Activated CD4-positive, alpha-beta T cell treated with anti-CD3 and anti-CD28 coated beads, Interleukin-2, amount 10 ng/mL, durations not matched to agents 7 days and 5 days (primary cell): ENCODE data around the gene C16orf96. TPM values are rescaled to one million over a fixed set of nuclear protein-coding genes. Genes with fewer than 3 reads are reported as not detected.
A peak's percentile ranks its signal among the peaks of the same experiment; 100 is the strongest.

ENCODE experiments used
- CTCF ChIA-PET: fragments of 350-600 bp; sonication (Branson Sonifier 250); formaldehyde crosslinking; loops from one replicate; lab custom pipeline; 2021; ENCODE audit warnings: antibody characterized with exemption; lab: Charles Lee
- POLR2A ChIA-PET: fragments of 350-600 bp; sonication (Branson Sonifier 250); formaldehyde crosslinking; loops from one replicate; lab custom pipeline; 2021; ENCODE audit warnings: antibody characterized with exemption; lab: Charles Lee
- DNase-seq: peaks from one replicate; pipeline ENCODE4 v3.0.0-alpha.2; 2020
- H3K27ac Mint-ChIP-seq: one replicate; pipeline ENCODE4 v1.8.0; 2021; ENCODE audit warnings: mild to moderate bottlenecking, moderate library complexity, mixed read lengths
- H3K27me3 Mint-ChIP-seq: one replicate; pipeline ENCODE4 v1.8.0; 2021; ENCODE audit warnings: mixed read lengths
- H3K36me3 Mint-ChIP-seq: one replicate; pipeline ENCODE4 v1.8.0; 2021; ENCODE audit warnings: low read depth, mixed read lengths
- H3K4me1 Mint-ChIP-seq: one replicate; pipeline ENCODE4 v1.8.0; 2021; ENCODE audit warnings: mixed read lengths
- H3K4me3 Mint-ChIP-seq: one replicate; pipeline ENCODE4 v1.8.0; 2021; ENCODE audit warnings: mild to moderate bottlenecking, moderate library complexity, mixed read lengths
- H3K9me3 Mint-ChIP-seq: one replicate; pipeline ENCODE4 v1.8.0; 2021; ENCODE audit warnings: mixed read lengths
- total RNA-seq, 2 experiments: library from RNA; stranded (reverse); gene quantifications; one replicate each; pipeline ENCODE4 v1.2.3, GENCODE V29; 2021

The C16orf96 gene
- total RNA-seq, 2 experiments from 2014 or later = 0.21 to 0.22 TPM

GRCh38 chr16:4634768-4635167 is 78.6 kb downstream of the C16orf96 start:
- H3K36me3 Mint-ChIP-seq = peaks cover 16% of the 10 kb centered on the region
- CTCF ChIA-PET = interaction anchor here (0.7 to 7.6 kb wide), 3 partner anchors 11 to 339 kb away, joined by 3 to 40 read pairs (median 6); partner anchors contain the start of gene MGRN1
- H3K4me3 Mint-ChIP-seq = no peak overlapping the region
- POLR2A ChIA-PET = no interaction called here
- no peaks in the 10 kb centered on the region for H3K27me3 Mint-ChIP-seq
- H3K4me1 Mint-ChIP-seq = peaks cover 13% of the 10 kb centered on the region
- H3K9me3 Mint-ChIP-seq = peaks cover 5% of the 10 kb centered on the region
- DNase-seq = no peak
- H3K27ac Mint-ChIP-seq = no peak overlapping the region

DNA sequence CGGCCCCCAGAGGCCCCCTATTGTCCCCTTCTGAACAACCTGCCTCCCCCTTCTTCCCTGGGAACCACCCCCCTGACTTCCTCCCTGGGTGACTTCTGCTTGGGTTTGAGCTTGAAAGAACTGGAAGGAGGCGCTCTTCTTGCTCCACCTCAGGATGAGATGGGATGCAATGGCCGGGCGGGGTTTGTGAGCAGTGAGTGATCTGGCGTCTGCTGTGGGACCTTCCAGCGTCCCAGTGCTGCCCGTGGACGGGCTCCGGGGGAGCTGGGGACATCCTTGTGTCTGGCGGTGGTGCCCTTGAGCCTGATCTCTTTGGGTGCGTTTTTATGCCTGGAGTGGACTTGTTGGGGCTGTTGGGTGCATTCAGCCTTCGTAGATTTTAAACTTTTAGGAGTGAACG is 80.1 kb downstream of the C16orf96 start:
- H3K36me3 Mint-ChIP-seq = peaks cover 10% of the 10 kb centered on the region
- no peak overlapping the region for H3K4me3 Mint-ChIP-seq
- ChIA-PET POLR2A (interaction anchor here (0.6 kb wide), 1 partner anchor 10 kb away, joined by 5 read pairs; no protein-coding TSS in a partner anchor), CTCF (interaction anchor here (0.9 to 7.6 kb wide), 4 partner anchors 10 to 20 kb away, joined by 3 to 40 read pairs (median 4); partner anchors contain the start of gene MGRN1)
- H3K4me1 Mint-ChIP-seq = peaks cover 20% of the 10 kb centered on the region
- H3K9me3 Mint-ChIP-seq = peaks cover 3% of the 10 kb centered on the region
- H3K27me3 Mint-ChIP-seq = no peaks in the 10 kb centered on the region
- no peak for DNase-seq
- no peak overlapping the region for H3K27ac Mint-ChIP-seq

GRCh38 chr16:4637501-4638166 is 81.5 kb downstream of the C16orf96 start:
- H3K4me3 Mint-ChIP-seq = no peak overlapping the region
- no peak for DNase-seq
- H3K27me3 Mint-ChIP-seq = no peaks in the 10 kb centered on the region
- H3K27ac Mint-ChIP-seq = no peak overlapping the region
- POLR2A ChIA-PET = no interaction called here
- peaks cover 19% of the 10 kb centered on the region for H3K4me1 Mint-ChIP-seq
- H3K36me3 Mint-ChIP-seq = peaks cover 5% of the 10 kb centered on the region
- H3K9me3 Mint-ChIP-seq = no peaks in the 10 kb centered on the region
- CTCF ChIA-PET = interaction anchor here (7.6 kb wide), 1 partner anchor 13 kb away, joined by 40 read pairs; the partner anchor contains the start of gene MGRN1

GRCh38 chr16:4639899-4640509 is 83.9 kb downstream of the C16orf96 start:
- no peak overlapping the region for H3K4me3 Mint-ChIP-seq
- no peaks in the 10 kb centered on the region for H3K27me3 Mint-ChIP-seq
- H3K9me3 Mint-ChIP-seq = no peaks in the 10 kb centered on the region
- ChIA-PET CTCF (interaction anchor here (1.8 kb wide), 1 partner anchor 10 kb away, joined by 4 read pairs; no protein-coding TSS in a partner anchor), POLR2A (no interaction called here)
- H3K36me3 Mint-ChIP-seq = peaks cover 5% of the 10 kb centered on the region
- H3K27ac Mint-ChIP-seq = no peak overlapping the region
- DNase-seq = no peak
- H3K4me1 Mint-ChIP-seq = peaks cover 19% of the 10 kb centered on the region

DNA sequence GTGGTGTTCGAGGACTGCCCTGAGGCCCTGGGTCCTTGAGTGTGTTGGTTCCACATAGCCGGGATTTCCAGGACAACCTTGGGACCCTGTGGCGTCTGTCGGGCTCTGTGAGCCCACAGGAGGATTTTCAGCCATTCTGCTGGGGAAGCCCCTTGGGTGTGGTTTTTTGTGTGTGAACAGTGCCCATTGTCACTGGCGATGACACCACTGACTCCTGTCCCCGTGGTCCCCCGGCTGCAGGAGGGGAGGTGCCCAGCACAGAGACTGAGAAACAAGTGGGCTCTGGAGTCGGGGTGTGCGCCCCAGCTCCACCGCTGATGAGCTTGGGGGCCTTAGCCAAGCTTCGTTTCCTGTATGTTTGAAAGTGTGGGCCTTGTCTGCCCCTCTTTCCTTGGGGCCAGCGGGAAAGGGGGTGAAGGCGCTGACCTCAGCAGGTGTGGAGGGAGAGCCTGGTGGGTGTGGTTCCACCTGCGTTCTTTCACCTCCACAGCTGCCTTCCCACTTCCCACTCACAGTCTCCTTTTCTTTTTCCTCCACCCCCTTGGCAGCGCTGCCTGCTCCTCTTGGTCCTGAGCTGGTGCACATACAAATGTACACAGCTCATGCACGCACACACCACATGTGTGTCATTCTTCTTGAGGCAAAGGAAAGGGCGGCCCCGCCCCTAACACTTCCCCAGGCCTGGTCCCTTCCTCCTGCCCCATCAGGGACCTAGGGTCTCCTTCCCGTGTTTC is 84.6 kb downstream of the C16orf96 start:
- H3K4me1 Mint-ChIP-seq = peaks cover 22% of the 10 kb centered on the region
- H3K27ac Mint-ChIP-seq = no peak overlapping the region
- H3K27me3 Mint-ChIP-seq = no peaks in the 10 kb centered on the region
- ChIA-PET POLR2A (no interaction called here), CTCF (interaction anchor here (0.6 to 1.8 kb wide), 2 partner anchors 9 to 173 kb away, joined by 3 to 4 read pairs; no protein-coding TSS in a partner anchor)
- H3K4me3 Mint-ChIP-seq = no peak overlapping the region
- peaks cover 7% of the 10 kb centered on the region for H3K36me3 Mint-ChIP-seq
- no peaks in the 10 kb centered on the region for H3K9me3 Mint-ChIP-seq
- DNase-seq = no peak

DNA sequence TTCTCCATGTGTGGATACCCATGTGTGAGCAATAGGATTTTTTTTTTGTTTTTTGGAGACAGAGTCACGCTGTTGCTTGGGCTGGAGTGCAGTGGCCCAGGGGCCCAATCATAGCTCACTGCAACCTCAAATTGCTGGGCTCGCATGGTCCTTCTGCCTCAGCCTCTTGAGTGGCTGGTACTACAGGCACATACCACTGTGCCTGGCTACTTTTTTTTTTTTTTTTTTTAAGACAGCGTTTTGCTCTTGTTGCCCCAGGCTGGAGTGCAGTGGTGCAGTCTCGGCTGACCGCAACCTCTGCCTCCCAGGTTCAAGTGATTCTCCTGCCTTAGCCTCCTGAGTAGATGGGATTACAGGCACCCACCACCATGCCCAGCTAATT is 85.2 kb downstream of the C16orf96 start:
- Mint-ChIP-seq H3K4me3 (no peak overlapping the region), H3K27me3 (no peaks in the 10 kb centered on the region), H3K36me3 (peaks cover 4% of the 10 kb centered on the region), H3K27ac (no peak overlapping the region), H3K4me1 (peaks cover 22% of the 10 kb centered on the region), H3K9me3 (no peaks in the 10 kb centered on the region)
- ChIA-PET POLR2A (no interaction called here), CTCF (interaction anchor here (0.6 to 1.8 kb wide), 2 partner anchors 9 to 172 kb away, joined by 3 to 4 read pairs; no protein-coding TSS in a partner anchor)
- no peak for DNase-seq

DNA sequence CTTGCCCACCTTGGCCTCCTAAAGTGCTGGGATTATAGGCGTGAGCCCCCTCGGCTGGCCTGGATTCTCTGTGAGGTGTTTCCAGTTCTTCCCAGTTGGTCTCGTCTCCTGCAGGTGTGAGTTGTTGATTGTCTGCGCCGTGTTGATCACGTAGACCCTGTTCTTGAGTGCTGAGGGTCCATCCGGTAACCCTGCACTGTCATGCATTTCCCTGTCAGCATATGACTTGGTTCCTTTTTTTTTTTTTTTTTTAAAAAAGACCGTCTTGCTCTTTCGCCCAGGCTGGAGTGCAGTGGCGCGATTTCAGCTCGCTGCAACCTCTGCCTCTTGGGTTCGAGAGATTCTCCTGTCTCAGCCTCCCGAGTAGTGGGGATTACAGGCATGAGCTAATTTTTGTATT is 85.8 kb downstream of the C16orf96 start:
- H3K4me3 Mint-ChIP-seq = no peak overlapping the region
- CTCF ChIA-PET = no interaction called here
- no peaks in the 10 kb centered on the region for H3K9me3 Mint-ChIP-seq
- H3K27me3 Mint-ChIP-seq = no peaks in the 10 kb centered on the region
- no peak for DNase-seq
- POLR2A ChIA-PET = no interaction called here
- H3K4me1 Mint-ChIP-seq = peaks cover 25% of the 10 kb centered on the region
- peaks cover 2% of the 10 kb centered on the region for H3K36me3 Mint-ChIP-seq
- H3K27ac Mint-ChIP-seq = no peak overlapping the region

- Mint-ChIP-seq H3K27ac (no peak overlapping the region), H3K9me3 (no peaks in the 10 kb centered on the region), H3K27me3 (no peaks in the 10 kb centered on the region), H3K36me3 (peaks cover 21% of the 10 kb centered on the region), H3K4me3 (no peak overlapping the region), H3K4me1 (peaks cover 38% of the 10 kb centered on the region)
- DNase-seq = peak; percentile 34
- CTCF ChIA-PET = no interaction called here
- POLR2A ChIA-PET = interaction anchor here (0.6 kb wide), 1 partner anchor 13 kb away, joined by 3 read pairs; no protein-coding TSS in a partner anchor
Observed at GRCh38 chr16:4646773-4647643, 90.9 kb downstream of the C16orf96 start.

DNA sequence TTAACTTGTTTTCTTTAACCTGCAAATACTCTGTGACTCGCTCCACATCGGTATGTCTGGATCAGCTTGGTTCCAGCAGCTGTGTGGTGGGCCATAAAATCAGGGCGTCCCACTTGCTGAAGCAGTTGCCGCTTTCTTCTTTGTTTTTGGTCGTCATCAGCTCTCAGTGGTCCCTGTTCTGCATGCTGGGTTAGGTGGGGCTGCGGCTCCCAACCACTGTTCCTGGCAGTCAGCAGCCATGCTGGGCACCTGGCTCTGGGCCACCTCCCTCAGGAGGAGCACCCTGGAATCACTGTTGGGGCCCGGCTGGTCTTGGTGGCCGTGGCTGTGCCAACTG is 91.5 kb downstream of the C16orf96 start:
- ChIA-PET POLR2A (interaction anchor here (0.6 kb wide), 1 partner anchor 13 kb away, joined by 3 read pairs; no protein-coding TSS in a partner anchor), CTCF (interaction anchor here (0.6 kb wide), 1 partner anchor 399 kb away, joined by 5 read pairs; no protein-coding TSS in a partner anchor)
- no peak overlapping the region for H3K27ac Mint-ChIP-seq
- no peak for DNase-seq
- H3K27me3 Mint-ChIP-seq = no peaks in the 10 kb centered on the region
- H3K9me3 Mint-ChIP-seq = no peaks in the 10 kb centered on the region
- peaks cover 38% of the 10 kb centered on the region for H3K4me1 Mint-ChIP-seq
- H3K4me3 Mint-ChIP-seq = no peak overlapping the region
- peaks cover 21% of the 10 kb centered on the region for H3K36me3 Mint-ChIP-seq

DNA sequence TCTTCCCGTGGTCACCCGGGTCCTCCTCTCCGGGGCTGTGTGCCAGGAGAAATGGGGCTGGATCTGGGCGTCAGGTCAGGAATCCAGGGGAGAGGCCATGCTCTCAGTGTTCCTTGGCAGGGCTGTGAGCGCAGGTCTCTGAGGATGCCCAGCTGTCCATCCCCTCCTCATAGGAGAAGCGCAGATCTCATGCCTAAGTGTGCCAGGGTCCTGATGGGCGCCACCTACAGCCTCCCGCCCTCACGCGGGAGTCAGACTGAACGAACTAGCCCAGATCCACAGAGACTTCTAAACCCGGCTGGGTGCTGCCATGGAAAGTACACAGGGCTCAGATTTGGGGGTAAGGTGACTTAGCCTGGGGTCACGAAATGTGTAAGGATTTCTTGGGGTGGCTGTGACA is 92.8 kb downstream of the C16orf96 start:
- H3K4me1 Mint-ChIP-seq = peaks cover 36% of the 10 kb centered on the region
- no peaks in the 10 kb centered on the region for H3K27me3 Mint-ChIP-seq
- POLR2A ChIA-PET = interaction anchor here (0.5 kb wide), 1 partner anchor 133 kb away, joined by 3 read pairs; no protein-coding TSS in a partner anchor
- H3K27ac Mint-ChIP-seq = peak overlapping the region; percentile 87
- CTCF ChIA-PET = interaction anchor here (0.5 to 2.7 kb wide), 4 partner anchors 12 to 143 kb away, joined by 3 to 18 read pairs (median 6); no protein-coding TSS in a partner anchor
- H3K4me3 Mint-ChIP-seq = peak overlapping the region; percentile 36
- peaks cover 26% of the 10 kb centered on the region for H3K36me3 Mint-ChIP-seq
- DNase-seq = no peak
- no peaks in the 10 kb centered on the region for H3K9me3 Mint-ChIP-seq

GRCh38 chr16:4649744-4650442 is 93.8 kb downstream of the C16orf96 start:
- Mint-ChIP-seq H3K4me3 (no peak overlapping the region), H3K36me3 (peaks cover 31% of the 10 kb centered on the region), H3K4me1 (peaks cover 36% of the 10 kb centered on the region), H3K27me3 (no peaks in the 10 kb centered on the region), H3K9me3 (no peaks in the 10 kb centered on the region), H3K27ac (peak overlapping the region; percentile 54)
- ChIA-PET POLR2A (interaction anchor here (0.7 kb wide), 1 partner anchor 114 kb away, joined by 3 read pairs; no protein-coding TSS in a partner anchor), CTCF (interaction anchor here (0.7 to 2.7 kb wide), 13 partner anchors 9 to 212 kb away, joined by 3 to 18 read pairs (median 4); no protein-coding TSS in a partner anchor)
- DNase-seq = peak; percentile 42
